ENCODE results near the gene BABAM2. TPM values are rescaled to one million over a fixed set of nuclear protein-coding genes. Genes with fewer than 3 reads are reported as not detected.

BABAM2 gene
- total and polyA plus RNA-seq, 10 of the 15 experiments (the other 5 are each of a cell fraction or from before 2014, with no cell fraction given), result 30.7 to 59.9 (median 44.5) TPM

DNA sequence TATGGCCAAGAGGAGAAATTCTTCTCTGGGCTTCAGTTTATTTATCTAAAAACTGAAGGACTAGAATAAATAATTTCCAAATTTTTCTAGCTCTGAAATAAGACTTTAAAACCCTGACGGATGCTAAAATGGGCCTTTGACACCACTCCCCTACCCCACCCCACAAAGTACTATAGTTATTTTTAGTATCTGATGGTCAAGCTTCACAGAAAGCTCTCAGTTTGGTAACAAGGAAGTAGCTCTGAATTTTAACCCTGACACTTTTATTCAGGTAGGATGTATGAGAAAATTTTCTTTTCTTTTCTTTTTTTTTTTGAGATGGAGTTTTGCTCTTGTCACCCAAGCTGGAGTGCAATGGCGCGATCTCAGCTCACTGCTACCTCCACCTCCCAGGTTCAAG, 2.7 kb upstream of the BABAM2 start:
- DNase-seq (ENCODE audit: low read depth, low spot score) (no peak), FAIRE-seq (no peak), ATAC-seq (no peak)
- Histone ChIP-seq H3K4me1 (ENCODE audit: control insufficient read depth, insufficient read depth, low read length) (no peaks in the 10 kb centered on the region), H3K79me2 (ENCODE audit: control insufficient read depth, insufficient read depth, low read length) (peaks cover 11% of the 10 kb centered on the region), H3K4me3 (no peak overlapping the region), H4K20me1 (ENCODE audit: control insufficient read depth, insufficient read depth) (no peaks in the 10 kb centered on the region), H3K27me3 (replicated peaks in 1 of 2; ENCODE audit: control insufficient read depth in 2 of 2, insufficient read depth in 2 of 2, low read length in 1 of 2) (no peaks in the 10 kb centered on the region), H3K36me3 (ENCODE audit: control insufficient read depth in 2 of 2, insufficient read depth in 2 of 2, low read length in 1 of 2) (no peaks in the 10 kb centered on the region), H3K9ac (ENCODE audit: control insufficient read depth, insufficient read depth, low read length) (no peak overlapping the region), H3K9me3 (replicated peaks; ENCODE audit: control insufficient read depth, insufficient read depth, low read length) (no peaks in the 10 kb centered on the region), H3K4me2 (ENCODE audit: control insufficient read depth, insufficient read depth) (no peak overlapping the region), H3K27ac (ENCODE audit: control insufficient read depth, insufficient read depth) (no peak overlapping the region), H2AFZ (ENCODE audit: control insufficient read depth, low read depth, low read length) (no peak overlapping the region)
- ChIA-PET CTCF (no interaction called here), POLR2A (interaction anchor here (0.8 to 1.0 kb wide), 2 partner anchors 11 to 15 kb away, joined by 3 to 4 read pairs; no protein-coding TSS in a partner anchor), RAD21 (ENCODE audit: unreplicated experiment) (no interaction called here), SMC1A (ENCODE audit: uncharacterized antibody, unreplicated experiment) (interaction anchor here (0.7 to 1.5 kb wide), 5 partner anchors 36 to 115 kb away, joined by 3 to 4 read pairs (median 3); no protein-coding TSS in a partner anchor)
- TF ChIP-seq MEF2A (IDR thresholded peaks at IDR 0.05; ENCODE audit: insufficient read depth, low read depth, low read length) (0 out of 2 replicates have a peak, but pooled peaks have one; percentile 17), CBX5 (IDR thresholded peaks at IDR 0.05; ENCODE audit: low read depth) (no peak)
- 57% methylated on average over 3 of the region's 3 CpGs for WGBS (ENCODE audit: insufficient coverage, insufficient replicate concordance, low lambda C conversion rate, missing lambda C conversion rate)
- BruUV-seq (replicated peaks), result no TSS peak
- in situ Hi-C loops (cut with MboI), result no loop called here
- intact Hi-C loops (cut with micrococcal nuclease; ENCODE audit: unreplicated experiment), result no loop called here

DNA sequence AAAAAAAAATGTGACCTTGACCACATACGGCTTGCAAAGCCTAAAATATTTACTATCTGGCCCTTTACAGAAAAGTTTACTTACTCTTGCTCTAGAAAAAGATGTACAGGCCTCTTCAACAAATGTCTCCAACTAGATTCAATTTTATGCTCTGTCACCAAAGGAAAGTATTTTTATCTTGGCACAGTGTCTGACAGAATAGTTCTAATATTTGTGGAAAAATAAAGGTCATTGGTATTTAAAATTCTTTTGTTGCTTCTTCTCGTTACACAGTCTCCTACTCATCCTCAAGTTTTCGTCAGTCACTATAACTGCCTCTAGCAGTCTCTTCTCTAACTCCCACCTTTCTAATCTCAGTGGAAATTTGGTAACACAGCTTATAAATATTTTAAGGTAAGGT, 1.7 kb upstream of the BABAM2 start:
- DNase-seq (ENCODE audit: low read depth, low spot score) (no peak), FAIRE-seq (no peak), ATAC-seq (no peak)
- H3K9ac ChIP-seq (ENCODE audit: control insufficient read depth, insufficient read depth, low read length), result no peak overlapping the region
- no TSS peak for BruUV-seq (replicated peaks)
- no peaks in the 10 kb centered on the region for H3K27me3 ChIP-seq (replicated peaks in 1 of 2; ENCODE audit: control insufficient read depth in 2 of 2, insufficient read depth in 2 of 2, low read length in 1 of 2)
- no peak overlapping the region for H3K27ac ChIP-seq (ENCODE audit: control insufficient read depth, insufficient read depth)
- no peak overlapping the region for H3K4me2 ChIP-seq (ENCODE audit: control insufficient read depth, insufficient read depth)
- no peaks in the 10 kb centered on the region for H3K4me1 ChIP-seq (ENCODE audit: control insufficient read depth, insufficient read depth, low read length)
- CTCF ChIA-PET, result interaction anchor here (1.6 kb wide), 1 partner anchor 9 kb away, joined by 3 read pairs; no protein-coding TSS in a partner anchor
- H3K9me3 ChIP-seq (replicated peaks; ENCODE audit: control insufficient read depth, insufficient read depth, low read length), result no peaks in the 10 kb centered on the region
- H3K4me3 ChIP-seq, result no peak overlapping the region
- TF ChIP-seq POLR2AphosphoS2 (IDR thresholded peaks at IDR 0.05; ENCODE audit: low read depth, low read length), result no peak
- no peak for TF ChIP-seq SIX5 (IDR thresholded peaks at IDR 0.05; ENCODE audit: low read depth, low read length, severe bottlenecking)
- TF ChIP-seq SUZ12 (IDR thresholded peaks at IDR 0.05; ENCODE audit: unreplicated experiment), result no peak
- TF ChIP-seq, protein P1, sequence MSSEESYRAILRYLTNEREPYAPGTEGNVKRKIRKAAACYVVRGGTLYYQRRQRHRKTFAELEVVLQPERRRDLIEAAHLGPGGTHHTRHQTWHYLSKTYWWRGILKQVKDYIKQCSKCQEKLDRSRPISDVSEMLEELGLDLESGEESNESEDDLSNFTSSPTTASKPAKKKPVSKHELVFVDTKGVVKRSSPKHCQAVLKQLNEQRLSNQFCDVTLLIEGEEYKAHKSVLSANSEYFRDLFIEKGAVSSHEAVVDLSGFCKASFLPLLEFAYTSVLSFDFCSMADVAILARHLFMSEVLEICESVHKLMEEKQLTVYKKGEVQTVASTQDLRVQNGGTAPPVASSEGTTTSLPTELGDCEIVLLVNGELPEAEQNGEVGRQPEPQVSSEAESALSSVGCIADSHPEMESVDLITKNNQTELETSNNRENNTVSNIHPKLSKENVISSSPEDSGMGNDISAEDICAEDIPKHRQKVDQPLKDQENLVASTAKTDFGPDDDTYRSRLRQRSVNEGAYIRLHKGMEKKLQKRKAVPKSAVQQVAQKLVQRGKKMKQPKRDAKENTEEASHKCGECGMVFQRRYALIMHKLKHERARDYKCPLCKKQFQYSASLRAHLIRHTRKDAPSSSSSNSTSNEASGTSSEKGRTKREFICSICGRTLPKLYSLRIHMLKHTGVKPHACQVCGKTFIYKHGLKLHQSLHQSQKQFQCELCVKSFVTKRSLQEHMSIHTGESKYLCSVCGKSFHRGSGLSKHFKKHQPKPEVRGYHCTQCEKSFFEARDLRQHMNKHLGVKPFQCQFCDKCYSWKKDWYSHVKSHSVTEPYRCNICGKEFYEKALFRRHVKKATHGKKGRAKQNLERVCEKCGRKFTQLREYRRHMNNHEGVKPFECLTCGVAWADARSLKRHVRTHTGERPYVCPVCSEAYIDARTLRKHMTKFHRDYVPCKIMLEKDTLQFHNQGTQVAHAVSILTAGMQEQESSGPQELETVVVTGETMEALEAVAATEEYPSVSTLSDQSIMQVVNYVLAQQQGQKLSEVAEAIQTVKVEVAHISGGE (CRISPR knock-in tag; IDR thresholded peaks at IDR 0.05), result no peak
- TF ChIP-seq RBBP5 (conservative IDR thresholded peaks at IDR 0.05), result no peak
- TF ChIP-seq SIN3A (IDR thresholded peaks at IDR 0.05; ENCODE audit: low read depth, low read length), result no peak
- no peak for TF ChIP-seq KDM1A (IDR thresholded peaks at IDR 0.05; ENCODE audit: borderline replicate concordance)
- TF ChIP-seq NRF1 (conservative IDR thresholded peaks at IDR 0.05; ENCODE audit: low read depth, low read length), result no peak
- no peak for TF ChIP-seq MYC (IDR thresholded peaks at IDR 0.05; ENCODE audit: insufficient read depth, insufficient read length, insufficient replicate concordance, low read length, severe bottlenecking)
- no peak for TF ChIP-seq BRCA1 (IDR thresholded peaks at IDR 0.05; ENCODE audit: low read depth, low read length)
- no peak for TF ChIP-seq TCF7 (IDR thresholded peaks at IDR 0.05; ENCODE audit: borderline replicate concordance)
- POLR2A ChIA-PET, result no interaction called here
- RAD21 ChIA-PET (ENCODE audit: unreplicated experiment), result no interaction called here
- H3K79me2 ChIP-seq (ENCODE audit: control insufficient read depth, insufficient read depth, low read length), result peaks cover 11% of the 10 kb centered on the region
- H2AFZ ChIP-seq (ENCODE audit: control insufficient read depth, low read depth, low read length), result no peak overlapping the region
- intact Hi-C loops (cut with micrococcal nuclease; ENCODE audit: unreplicated experiment), result no loop called here
- in situ Hi-C loops (cut with MboI), result no loop called here
- no peaks in the 10 kb centered on the region for H3K36me3 ChIP-seq (ENCODE audit: control insufficient read depth in 2 of 2, insufficient read depth in 2 of 2, low read length in 1 of 2)
- SMC1A ChIA-PET (ENCODE audit: uncharacterized antibody, unreplicated experiment), result no interaction called here
- 67% methylated on average over 3 of the region's 3 CpGs for WGBS (ENCODE audit: insufficient coverage, insufficient replicate concordance, low lambda C conversion rate, missing lambda C conversion rate)
- H4K20me1 ChIP-seq (ENCODE audit: control insufficient read depth, insufficient read depth), result no peaks in the 10 kb centered on the region
